Measurements from ENCODE around the gene PANK1.
"Not testable (repeated sequence)": the region's sequence is repeated elsewhere in the genome, so short reads cannot be mapped to it uniquely, and the experiment has no call there.

PANK1 gene

GRCh38 chr10:89621438-89621837, 23.6 kb downstream of the PANK1 start:
- DNase-seq (ENCODE audit: low read depth in 2 of 3, low spot score in 2 of 3) = no peak

- not testable (repeated sequence) for DNase-seq (ENCODE audit: low read depth in 2 of 3, low spot score in 2 of 3)
These were observed 24.7 kb downstream of the PANK1 start for GRCh38 chr10:89620296-89620695.

GRCh38 chr10:89615824-89616223, 29.2 kb downstream of the PANK1 start:
- no peak for DNase-seq (ENCODE audit: low read depth in 2 of 3, low spot score in 2 of 3)

- no peak for DNase-seq (ENCODE audit: low read depth in 2 of 3, low spot score in 2 of 3)
These were observed 29.9 kb downstream of the PANK1 start for GRCh38 chr10:89615112-89615511.

GRCh38 chr10:89613582-89613981, 31.5 kb downstream of the PANK1 start:
- DNase-seq (ENCODE audit: low read depth in 2 of 3, low spot score in 2 of 3) = no peak

GRCh38 chr10:89611282-89611681, 33.8 kb downstream of the PANK1 start:
- DNase-seq (ENCODE audit: low read depth in 2 of 3, low spot score in 2 of 3) = no peak

GRCh38 chr10:89609833-89610346, 35.2 kb downstream of the PANK1 start:
- no peak for DNase-seq (ENCODE audit: low read depth in 2 of 3, low spot score in 2 of 3)

GRCh38 chr10:89604200-89604599, 40.8 kb downstream of the PANK1 start:
- no peak for DNase-seq (ENCODE audit: low read depth in 2 of 3, low spot score in 2 of 3)

- no peak for DNase-seq (ENCODE audit: low read depth in 2 of 3, low spot score in 2 of 3)
These were observed 42.1 kb downstream of the PANK1 start for GRCh38 chr10:89602919-89603318.

GRCh38 chr10:89601728-89602361, 43.2 kb downstream of the PANK1 start:
- no peak for DNase-seq (ENCODE audit: low read depth in 2 of 3, low spot score in 2 of 3)

- DNase-seq (ENCODE audit: low read depth in 2 of 3, low spot score in 2 of 3) = no peak
These were observed 45.0 kb downstream of the PANK1 start for GRCh38 chr10:89600041-89600440.

- no peak for DNase-seq (ENCODE audit: low read depth in 2 of 3, low spot score in 2 of 3)
These were observed 52.0 kb downstream of the PANK1 start for GRCh38 chr10:89593043-89593442.

- no peak for DNase-seq (ENCODE audit: low read depth in 2 of 3, low spot score in 2 of 3)
These were observed 52.5 kb downstream of the PANK1 start for GRCh38 chr10:89592539-89592938.

GRCh38 chr10:89591796-89592271, 53.2 kb downstream of the PANK1 start:
- no peak for DNase-seq (ENCODE audit: low read depth in 2 of 3, low spot score in 2 of 3)

- no peak for DNase-seq (ENCODE audit: low read depth in 2 of 3, low spot score in 2 of 3)
These were observed 53.8 kb downstream of the PANK1 start for GRCh38 chr10:89591111-89591795.

GRCh38 chr10:89590326-89590725, 54.7 kb downstream of the PANK1 start:
- no peak for DNase-seq (ENCODE audit: low read depth in 2 of 3, low spot score in 2 of 3)

GRCh38 chr10:89589101-89589720, 55.8 kb downstream of the PANK1 start:
- DNase-seq (ENCODE audit: low read depth in 2 of 3, low spot score in 2 of 3) = no peak

GRCh38 chr10:89588671-89589070, 56.4 kb downstream of the PANK1 start:
- no peak for DNase-seq (ENCODE audit: low read depth in 2 of 3, low spot score in 2 of 3)

- no peak for DNase-seq (ENCODE audit: low read depth in 2 of 3, low spot score in 2 of 3)
These were observed 63.0 kb downstream of the PANK1 start for GRCh38 chr10:89582022-89582421.

- no peak for DNase-seq (ENCODE audit: low read depth in 2 of 3, low spot score in 2 of 3)
These were observed 64.8 kb downstream of the PANK1 start for GRCh38 chr10:89580243-89580642.

- DNase-seq (ENCODE audit: low read depth in 2 of 3, low spot score in 2 of 3) = no peak
These were observed 68.3 kb downstream of the PANK1 start for GRCh38 chr10:89576696-89577095.

GRCh38 chr10:89576022-89576421, 69.0 kb downstream of the PANK1 start:
- no peak for DNase-seq (ENCODE audit: low read depth in 2 of 3, low spot score in 2 of 3)
